CD4-positive, alpha-beta T cell treated with Interleukin-15 for 4 hours (primary cell): ENCODE data around the gene MICAL2.

ENCODE experiments used
- DNase-seq: peaks from one replicate; pipeline ENCODE4 v3.0.0-alpha.2; 2020; ENCODE audit warnings: low spot score

Gene MICAL2

DNA sequence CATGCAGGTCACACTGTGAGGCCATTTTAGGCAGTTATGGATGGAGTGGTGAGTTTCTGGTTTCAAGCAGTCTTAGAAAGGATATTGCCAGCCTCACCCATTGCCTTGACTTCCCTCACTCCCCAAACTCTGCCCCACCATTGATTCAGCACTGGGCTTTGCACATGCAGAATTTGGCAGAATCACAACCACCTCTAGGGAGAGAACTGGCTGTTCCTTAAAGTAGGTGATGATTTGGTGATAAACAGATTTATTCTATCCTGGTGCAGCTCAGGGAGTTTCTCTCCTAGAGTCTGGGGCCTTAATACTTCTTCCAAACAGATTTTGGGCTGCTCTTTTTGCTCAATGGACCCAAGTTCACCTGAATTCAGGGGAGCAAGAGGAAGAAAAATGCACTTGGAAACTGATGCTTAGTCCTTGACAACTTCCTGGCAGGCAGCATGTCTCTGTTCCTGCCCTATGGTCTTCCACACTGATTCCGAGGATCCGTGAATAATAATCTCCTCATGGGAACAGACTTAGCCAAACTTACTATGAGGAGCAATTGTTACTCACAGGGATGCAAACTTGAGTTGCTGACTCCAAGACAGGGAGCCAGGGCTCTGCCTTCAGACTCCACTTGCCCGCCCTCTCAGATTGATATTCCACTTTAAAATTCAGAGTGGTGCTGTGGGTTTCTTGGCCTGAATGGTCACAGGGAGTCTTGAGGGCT, 137.3 kb downstream of the MICAL2 start:
- DNase-seq, result no peak

DNA sequence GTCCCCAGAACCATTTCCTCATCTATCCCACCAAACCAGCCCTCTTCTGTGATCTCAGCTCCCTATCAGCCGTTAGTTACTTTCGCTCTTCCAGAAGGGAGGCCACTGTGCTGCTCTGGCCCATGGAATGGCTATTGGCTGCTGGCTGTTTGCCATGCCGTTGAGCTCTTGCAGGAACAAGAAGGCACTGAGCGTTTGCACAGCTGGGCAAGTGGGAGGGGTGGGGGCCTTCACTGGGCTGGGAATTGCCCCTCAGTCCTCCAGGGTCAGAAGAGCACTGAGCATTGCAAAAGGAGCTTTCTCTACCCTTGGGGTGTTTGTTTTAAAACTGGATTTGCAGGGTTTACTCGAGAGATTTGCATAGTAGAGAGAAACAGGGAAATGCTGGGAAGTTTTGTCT, 137.9 kb downstream of the MICAL2 start:
- DNase-seq, result no peak

DNA sequence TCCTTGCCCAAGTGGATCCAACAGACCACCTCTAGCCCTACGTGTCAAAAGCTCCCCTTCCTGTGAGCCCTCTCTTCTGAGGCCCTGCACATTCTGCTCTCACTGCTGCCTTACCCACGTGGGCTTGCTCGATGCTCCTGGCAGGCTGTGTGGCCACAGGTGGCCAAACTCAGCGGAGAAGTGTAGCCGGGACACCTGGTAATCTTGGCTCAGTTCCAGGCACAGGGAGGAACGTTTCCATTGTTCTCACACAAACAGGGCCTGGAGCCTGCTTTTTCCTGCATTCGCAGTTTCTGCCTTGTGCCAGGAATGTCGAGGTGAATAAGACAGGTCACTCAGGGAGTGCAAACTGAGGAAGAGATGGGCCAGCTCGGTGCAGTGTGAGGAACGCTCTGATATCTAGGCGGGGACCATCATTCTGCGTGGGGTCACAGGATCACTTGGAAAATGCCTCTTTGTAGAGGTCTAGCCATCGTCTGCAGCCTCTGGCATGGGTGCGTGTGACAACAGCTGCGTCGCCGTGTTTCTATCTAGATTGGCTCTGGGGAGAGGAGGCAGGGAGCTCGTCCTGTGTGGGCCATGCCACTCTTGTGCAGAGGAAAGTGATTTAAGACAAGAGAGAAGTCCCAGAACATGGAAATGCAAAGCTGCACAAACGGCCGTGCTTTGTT, 139.3 kb downstream of the MICAL2 start:
- DNase-seq, result no peak

DNA sequence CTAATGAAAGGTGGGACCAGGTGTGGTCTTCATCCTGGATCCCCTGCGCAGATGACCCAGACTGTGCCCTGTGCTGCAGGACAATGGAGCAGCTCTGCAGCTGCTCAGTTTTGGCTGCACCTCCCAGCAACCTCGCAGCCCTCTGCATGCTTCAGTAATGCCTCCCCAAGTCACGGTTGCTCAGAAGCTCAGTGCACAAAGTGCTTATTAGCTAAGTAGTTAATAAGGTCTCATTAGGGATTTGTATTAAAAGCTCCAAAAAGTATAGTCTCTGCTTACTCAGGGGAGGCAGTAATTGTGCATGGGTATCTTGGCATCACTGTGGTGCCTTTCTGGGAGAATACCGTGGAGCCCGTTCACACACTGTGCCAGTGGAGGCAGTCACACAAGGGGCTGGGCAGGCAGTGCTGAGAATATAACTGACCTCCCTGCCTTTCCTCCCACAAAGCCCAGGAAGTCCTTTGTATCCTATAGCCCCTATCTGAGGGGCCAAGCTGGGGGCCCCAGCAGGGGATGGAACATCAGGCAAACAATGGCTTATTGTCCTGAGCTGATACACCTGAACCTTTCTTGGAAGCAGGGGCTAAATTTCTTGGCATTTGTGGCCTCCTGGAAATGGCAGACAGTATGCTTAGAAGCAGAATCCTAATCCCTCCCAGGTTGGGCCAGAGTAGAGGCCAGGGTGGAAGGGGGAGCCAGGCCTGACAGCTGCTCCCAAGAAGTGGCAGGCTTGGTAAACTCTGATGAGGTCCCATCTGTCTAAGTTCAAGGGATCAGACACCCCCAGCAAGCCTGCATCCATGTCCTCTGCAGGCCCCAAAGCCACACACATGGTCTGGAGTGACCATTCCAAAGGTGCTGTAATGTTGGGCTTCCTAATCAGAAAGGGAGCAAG, 141.5 kb downstream of the MICAL2 start:
- DNase-seq, result no peak

DNA sequence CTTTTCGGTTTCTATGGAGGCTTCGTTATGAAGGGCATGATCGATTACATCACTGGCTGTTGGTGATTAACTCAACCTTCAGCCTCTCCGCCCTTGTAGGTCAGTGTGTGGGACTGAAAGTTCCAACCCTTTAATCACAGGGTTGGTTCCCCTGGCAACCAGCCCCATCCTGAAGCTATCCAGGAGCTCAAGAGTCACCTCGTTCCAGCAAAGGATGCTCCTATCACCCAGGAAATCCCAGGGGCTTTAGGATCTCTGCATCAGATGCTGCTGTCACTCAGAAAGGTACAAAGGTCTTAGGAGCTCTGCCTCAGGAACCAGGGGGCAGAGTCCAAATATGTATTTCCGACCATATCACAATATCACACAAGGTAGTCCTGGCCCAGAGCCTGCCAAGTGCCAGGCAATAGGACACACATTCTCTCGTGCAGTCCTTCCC, 143.5 kb downstream of the MICAL2 start:
- no peak for DNase-seq

DNA sequence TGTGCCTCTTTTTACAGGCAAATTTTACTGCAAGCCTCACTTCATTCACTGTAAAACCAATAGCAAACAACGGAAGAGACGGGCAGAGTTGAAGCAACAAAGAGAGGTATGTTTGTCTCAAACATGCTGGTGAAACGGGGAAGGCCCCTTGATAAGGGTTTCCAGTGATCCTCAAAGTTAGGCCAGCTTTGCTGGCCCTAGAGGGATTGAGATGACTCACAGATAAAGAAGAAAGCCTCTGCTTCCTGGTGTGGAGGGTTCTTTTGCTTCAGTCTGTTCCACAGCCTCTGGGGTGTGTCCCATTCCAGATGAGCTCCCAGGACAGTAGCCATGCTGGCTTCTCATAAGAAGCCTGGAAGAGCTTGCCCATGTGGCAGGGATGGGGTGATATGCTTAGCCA, 148.1 kb downstream of the MICAL2 start:
- no peak for DNase-seq

DNA sequence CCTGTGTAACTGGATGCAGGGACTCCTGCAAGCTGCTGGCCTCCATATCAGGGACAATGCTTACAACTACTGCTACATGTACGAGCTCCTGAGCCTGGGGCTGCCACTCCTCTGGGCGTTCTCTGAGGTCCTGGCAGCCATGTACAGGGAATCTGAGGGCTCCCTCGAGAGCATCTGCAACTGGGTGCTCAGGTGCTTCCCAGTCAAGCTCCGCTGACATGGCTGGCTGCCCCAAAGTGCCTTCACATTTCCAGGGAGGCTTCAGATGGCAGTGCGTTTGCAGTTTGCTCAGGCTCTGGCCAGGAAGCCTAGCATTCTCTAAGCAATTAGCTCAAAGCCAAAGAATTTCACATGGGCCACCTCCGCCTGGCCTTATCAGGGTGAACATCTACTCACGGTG, 149.6 kb downstream of the MICAL2 start:
- no peak for DNase-seq

DNA sequence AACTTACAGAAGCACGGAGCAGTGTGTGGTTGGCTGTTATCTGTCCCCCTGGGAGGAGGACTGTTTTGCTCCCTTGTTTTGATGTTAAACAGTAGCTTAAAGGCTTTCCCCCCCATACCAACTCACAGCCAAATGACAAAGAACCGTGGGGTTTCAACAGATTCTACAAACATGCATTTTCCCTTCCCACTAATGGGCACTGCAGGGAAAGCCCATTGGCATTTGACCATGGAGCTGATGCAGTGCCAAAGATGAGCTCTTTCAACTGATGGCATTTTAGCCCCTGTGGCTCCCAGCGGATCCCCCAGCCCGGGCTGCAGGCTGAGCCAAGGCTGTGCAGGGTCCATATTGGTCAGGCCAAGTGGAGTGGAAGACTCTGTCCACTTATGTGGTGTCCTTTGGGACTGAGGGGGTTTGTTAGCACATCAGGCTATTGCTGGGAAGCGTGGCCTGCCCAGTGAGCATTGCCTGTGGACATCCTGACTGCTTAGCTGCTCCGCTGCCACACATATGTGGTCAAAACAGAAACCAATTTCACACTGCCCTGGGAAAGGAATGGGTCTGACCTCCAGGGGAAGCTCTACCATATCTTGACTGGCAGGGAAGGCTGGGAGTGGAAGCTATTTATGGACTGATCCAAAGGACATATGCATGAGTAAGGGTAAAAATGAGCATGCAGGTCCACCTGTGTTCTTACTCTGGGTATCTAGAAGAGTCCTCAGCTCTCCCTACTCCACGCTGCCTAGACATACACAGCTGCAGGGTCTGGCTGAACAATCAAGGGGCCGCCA, 150.5 kb downstream of the MICAL2 start:
- no peak for DNase-seq

DNA sequence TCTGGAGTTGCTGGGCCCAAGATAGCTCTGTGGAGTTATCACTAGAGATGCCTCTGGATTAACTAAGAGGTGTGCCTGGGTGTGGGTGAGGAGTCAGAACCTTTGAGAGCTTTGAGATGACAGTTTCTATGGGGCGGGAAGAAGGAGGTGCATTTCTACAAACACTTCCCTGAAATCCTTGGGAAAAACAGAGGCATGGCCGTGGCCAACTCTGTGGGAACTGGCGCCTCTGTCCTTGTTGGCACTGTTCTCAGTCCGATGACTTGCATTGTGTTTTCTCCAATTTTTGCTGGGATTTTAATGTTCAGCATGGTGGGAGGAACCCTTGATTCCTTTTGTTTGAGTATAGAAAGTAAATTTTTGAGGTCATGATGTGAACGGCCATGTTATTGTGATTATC, 151.2 kb downstream of the MICAL2 start:
- no peak for DNase-seq

DNA sequence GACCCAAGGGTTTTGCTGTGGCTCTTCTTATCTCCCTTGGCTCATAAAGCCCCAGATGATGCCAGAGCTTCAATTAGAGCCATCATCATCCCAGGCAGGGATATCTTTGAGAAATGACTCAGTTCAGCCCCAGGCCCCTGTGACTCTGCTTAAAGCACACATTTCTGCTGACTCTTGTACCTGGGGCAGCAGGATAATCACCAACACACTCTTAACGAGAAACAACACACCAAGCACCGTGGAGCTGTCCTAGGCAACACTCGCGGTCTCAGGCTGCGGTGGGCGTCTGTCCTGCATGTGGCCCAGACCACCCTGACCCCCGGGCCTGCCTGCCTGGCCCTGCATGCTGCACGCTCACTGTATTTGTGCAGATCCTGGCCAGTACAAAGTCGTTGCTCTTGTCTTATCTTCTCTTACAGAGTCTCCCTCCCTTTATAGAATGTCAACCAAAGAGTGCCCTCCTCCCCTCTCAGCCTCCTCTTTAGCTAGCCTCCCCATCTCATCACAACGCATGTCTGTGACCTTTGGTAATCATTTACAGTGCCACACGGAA, 152.8 kb downstream of the MICAL2 start:
- no peak for DNase-seq

DNA sequence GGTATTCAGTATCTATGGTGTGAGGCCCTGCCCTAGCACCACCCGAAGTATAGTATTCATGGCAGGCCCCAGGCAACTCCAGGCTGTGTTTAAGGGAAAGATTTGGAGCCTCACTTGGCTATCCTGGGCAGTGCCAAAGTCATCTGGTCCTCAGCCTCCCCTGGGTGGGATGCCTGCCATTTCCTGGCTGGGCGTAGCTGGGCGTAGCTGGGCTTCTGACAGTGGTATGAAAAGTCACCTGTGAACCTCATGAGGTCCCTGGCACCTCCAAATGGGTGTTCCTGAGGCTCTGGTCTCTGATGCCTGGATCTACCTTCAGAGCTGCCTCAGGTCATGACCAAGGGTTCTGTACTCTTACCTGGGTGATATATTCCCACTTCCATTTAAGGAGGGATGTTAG, 154.0 kb downstream of the MICAL2 start:
- DNase-seq, result no peak

DNA sequence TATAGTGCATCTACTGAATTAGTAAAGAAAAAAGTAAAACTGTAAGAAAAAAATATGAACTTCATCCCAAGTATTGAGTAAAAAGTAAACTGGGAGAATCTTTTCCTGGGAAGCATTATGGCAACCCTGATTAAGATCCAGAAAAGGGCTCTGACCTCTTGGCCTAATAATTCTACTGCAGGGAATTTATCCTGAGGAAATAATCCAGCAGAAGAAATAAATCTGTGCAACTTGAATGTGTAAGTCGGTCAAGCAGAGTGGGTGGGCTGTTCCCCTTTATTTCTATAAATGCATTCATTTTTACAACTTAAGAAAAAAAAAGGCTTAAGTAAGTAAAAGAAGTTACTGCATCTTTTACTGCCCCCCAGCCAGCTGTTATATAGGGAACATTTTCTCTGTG, 155.7 kb downstream of the MICAL2 start:
- DNase-seq, result no peak

DNA sequence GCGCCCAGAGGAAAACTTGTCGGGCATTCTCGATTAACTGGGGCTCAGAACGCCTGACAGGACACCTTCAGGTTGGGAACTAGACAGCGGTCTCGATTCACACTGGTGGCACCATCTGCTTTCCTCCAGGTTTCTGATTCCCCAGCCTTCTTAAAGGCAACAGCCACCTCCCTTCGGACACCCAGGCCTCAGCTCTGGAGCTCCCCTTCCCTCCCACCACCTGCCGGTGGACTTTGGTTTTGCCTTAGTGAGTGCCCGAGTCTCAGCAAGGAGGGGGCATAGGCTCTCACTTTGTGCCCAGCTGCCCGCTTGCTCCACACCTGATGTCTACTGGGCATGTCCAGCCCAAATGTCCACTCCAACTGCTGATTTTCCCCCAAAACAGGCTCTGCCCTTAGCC, 156.6 kb downstream of the MICAL2 start:
- no peak for DNase-seq

DNA sequence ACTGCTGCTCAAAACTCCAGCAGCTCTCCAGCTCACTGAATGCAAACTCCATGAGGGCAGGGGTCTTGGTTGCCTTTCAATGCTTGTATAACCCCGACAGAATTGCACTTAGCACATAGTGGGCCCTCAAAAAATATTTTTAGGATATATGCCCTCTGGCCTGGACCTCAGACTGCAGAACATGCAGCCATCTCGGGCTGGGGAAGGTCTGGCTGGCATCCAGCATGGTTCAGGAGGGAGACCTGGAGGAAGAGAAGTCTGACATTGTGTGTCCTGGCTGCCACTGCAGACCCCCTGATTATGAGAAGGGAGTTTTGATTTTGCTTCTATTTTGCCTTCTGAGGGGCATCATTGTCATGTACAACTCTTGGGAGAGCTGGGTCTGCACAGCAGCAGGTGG, 157.5 kb downstream of the MICAL2 start:
- no peak for DNase-seq

DNA sequence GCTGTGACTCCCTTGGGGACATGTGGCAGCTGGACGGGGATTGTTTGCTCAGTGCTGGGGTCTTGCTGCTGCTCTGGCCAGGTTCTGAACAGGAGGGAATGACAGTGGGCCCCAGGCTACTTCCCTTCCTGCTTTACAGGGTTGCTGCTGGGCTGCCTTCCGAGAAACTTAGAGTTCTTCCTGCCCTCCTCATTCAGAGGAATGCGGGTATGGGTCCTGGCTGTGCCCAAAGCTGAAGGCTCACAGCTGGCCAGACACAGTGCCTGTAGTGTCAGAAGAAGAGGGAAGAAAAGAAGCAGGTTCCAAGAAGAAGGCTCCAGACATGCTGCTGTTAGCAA, 158.7 kb downstream of the MICAL2 start:
- no peak for DNase-seq

DNA sequence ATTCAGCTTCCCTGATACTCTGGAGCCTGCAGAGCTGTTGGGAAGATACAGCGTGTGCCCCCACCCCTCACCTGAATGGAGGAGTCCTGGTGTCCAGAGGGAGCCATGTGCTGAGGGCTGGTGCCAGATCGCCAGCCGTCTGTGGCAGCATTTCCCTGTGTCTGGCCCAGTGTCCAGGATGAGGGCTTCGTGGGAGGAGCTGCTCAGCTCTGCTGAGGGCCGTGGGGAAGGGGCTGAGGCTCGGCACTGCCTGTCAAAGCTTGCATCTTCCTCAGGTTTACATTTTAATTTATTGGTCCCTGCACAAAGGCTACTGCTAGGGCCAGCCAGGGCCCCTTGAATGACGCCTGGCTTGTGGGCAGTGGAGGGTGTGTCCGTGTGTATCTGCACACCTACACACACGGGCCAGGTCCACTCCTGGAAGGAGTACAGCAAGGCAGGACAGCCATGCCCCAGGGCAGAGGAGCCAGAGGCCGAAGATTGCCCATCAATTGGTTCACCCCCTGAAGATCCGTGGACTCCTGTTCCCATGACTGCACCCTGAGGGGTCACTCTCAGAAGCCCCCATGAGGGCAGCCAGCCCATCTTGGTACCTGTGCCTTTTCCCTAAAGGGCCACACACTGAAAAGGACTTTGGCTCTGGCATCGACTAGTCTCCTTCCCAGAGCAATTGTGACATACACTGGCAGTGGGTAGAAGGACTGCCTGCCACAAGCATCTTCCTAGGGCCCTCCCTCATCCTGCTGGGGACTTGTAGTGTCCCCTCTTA, 159.2 kb downstream of the MICAL2 start:
- DNase-seq, result no peak

DNA sequence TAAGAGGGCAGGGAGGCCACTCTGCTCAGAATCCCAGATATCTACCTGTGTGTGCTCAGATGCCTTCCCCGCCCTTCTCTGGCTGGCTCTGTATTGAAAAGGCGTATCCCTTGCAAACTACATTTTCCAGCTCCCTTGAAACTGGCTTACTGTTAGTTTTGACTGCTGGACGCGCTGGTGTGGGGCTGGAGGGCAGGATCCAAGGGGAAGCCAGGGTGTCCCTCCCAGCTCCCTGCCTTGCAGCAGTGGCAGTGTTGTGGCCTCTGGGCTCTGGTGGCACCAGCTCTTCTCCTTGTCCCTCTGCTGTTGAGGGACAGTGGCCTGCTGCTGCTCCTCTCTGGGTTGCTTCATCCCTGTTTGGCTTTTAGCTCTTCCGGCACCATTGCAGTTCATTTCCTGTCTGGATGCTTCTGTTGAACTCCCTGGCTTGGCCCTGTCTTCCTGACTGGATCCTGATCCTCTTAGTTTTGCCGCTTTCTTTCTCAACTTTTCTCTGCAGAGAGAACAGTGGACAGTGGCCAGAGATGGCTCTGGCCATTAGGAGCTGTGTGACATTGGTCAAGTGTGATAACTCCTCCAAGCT, 159.9 kb downstream of the MICAL2 start:
- DNase-seq, result no peak

DNA sequence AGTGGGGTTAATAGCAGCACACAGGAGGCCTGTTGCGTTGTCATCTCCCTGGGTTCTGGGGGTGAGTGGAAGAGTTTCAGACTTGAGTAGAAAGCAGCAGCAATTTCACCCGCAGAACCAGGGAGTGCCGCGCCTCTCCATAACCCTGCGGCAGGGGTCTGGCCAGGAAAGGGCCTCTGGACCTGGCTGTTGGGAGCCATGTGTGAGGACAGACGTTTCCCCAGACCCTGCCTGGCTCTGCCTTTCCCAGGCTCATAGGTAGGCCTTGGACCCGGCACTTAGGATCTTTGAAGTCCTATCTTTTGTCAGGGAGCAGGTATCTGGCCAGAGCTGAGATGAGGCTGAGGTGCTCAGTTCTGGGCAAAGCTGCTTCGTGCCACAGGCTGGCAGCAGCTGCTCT, 160.4 kb downstream of the MICAL2 start:
- no peak for DNase-seq

DNA sequence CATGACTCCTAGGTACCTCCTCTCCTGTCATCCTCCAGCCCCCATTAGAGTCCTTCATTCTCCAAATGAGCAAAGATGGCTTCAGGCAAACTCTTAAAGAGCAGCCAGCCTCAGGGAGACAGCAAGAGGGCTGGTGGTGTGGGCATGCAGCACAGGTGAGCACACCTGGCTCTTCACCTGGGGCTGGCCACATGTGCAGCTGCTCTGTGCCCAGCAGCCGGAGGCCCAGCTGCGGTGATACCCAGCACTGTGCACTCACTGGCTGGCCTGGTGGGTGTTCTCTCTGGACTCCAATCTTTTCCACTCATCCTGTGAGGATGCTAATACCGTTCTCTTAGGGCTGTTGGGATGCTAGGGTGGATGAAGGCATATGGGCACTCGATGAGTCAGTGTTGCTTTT, 160.9 kb downstream of the MICAL2 start:
- no peak for DNase-seq

DNA sequence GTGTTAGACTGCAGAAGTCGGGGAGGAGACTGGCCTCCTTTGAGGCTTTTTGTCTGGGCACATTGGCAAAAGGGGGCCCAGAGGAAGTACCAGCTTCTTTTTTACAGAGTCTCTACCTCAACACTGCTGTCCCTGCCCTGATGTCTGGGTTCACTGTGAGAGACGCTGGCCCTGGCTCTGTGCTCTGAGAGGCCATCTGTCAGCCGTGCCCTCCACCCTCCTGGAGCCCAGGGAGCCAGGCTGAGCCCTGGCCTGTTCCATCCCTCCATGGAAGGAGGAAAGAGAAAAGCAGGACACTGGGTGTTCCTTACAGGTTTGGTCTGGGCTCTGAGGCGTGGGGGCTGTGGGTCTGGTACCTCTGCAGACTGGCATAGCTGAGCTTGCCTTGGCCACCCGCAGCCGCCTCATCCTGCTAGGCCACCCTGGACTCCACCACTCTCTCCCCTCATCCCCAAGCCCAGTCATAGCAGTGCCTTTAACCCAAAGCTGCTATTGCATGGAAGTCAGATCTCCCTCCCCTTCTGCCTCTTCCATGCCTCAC, 161.5 kb downstream of the MICAL2 start:
- no peak for DNase-seq
